ELF-1 (cell line): ENCODE data around the gene ITFG2.

ENCODE experiments used
- DNase-seq: peaks from one replicate; pipeline ENCODE4 v3.0.0-alpha.2; 2016; ENCODE audit warnings: low read depth, low spot score

Gene ITFG2

DNA sequence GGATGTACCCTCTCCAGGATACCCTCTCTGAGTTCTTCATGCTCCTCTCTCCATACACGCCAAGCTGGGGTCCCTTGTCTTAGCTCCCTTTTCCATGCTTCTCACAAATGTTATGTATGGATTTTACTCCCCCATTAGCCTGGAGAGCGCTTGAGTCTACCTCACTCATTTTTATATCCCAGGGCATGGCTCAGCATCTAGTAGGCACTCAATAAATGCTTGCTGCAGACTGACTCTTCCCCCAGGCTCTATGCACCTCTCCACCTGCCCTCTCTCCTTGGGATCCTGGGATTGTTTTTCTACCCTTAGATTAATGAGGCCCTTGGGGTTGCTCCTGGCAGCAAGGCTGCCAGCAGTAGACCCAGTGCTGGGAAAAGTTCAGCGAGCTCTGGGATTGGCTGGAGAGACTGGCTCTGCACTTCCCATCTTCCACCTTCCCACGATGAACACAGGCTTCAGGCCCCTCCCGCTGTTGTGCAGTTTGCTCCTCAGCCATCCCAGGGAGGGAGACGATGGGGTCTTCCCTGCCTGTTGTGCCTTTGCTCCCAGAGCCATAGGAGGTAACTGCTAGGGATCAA, 20.2 kb downstream of the ITFG2 start:
- no peak for DNase-seq

DNA sequence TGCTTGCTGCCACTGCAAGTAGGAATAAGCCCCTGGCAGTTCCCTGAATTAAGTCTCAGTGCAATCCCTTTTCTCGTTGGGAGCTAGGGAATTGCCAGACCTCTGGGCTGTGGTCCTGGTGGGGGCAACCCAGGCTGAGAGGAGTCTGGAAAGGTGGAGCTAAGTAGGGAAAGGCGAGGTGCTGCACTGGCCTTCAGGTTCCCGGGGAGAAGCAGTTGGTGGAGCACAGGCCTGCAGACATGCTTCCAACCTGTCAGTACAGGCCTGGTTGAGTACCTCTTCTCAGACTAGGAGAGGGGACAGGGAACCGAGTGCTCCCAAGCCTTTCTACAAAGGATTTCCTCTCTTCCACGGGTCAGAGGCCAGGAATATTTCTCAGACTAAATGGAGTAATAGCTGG, 20.9 kb downstream of the ITFG2 start:
- no peak for DNase-seq

DNA sequence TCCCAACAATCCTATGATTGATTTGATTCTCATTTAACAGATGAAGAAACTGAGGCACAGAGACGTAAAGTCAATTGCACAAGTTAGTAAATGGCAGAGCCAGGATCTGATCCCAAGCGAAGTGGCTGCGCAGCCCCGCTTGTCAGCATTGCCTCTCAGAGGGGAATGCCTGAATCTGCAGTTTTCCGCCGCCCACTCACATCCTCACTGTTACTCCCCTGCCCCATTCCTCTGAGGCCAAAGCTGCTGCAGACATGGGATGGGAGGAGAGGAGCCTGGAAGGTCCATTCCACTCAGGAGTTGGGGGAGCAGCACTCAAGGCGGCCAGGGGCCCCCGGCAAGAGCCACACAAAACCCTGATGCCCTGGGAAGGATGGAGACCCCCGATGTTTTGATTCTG, 21.3 kb downstream of the ITFG2 start:
- DNase-seq: no peak

DNA sequence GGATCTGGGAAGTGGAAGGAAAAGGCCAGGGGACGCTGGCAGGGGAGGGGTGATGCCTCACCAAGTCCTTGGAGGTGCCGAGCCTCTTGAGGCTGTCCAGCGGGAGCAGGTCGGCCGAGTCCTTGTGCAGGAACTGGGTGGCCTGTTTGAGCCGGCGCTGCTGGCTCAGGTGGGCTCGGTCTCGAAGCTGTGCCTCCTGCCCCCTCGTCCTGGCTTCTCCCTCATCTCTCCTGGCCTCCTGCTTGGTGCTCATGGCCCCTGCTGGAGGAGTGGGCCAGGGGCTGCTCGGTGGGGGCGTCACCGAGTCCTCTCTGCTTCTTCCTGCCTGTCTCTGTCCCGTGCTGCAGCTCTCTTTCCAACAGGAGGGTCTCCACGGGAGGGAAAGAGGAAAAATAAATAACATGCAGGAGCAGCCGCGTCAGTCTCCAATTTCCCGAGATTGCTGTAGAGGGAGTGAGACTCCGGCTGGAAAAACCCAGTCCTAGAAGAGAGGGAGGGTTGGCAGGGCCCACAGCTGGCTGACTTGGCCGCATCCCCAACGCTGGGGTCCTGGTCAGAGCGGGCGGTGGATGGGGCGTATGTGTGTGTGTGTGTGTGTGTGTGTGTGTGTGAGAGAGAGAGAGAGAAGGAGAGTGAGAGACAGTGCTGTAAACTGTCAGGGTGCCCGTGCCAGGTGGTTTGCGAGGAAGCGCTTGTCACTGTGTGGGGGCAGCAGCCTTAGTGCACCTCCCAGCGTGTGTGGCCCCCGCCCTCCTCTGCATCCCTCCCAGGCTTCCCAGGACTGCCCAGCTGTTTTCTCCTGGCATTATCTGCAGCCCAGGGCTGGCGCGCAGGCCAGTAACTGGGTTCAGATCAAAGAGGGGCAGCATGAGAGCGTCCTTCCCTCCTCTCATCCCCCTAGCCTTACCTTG, 22.4 kb downstream of the ITFG2 start, which contains the start of gene NRIP2:
Gene NRIP2, minus strand, starts transcription at position 455 of the 911 bp plus-strand sequence. Its CDS starts 52 bp downstream, at position 403.
- DNase-seq: peak; percentile 35

DNA sequence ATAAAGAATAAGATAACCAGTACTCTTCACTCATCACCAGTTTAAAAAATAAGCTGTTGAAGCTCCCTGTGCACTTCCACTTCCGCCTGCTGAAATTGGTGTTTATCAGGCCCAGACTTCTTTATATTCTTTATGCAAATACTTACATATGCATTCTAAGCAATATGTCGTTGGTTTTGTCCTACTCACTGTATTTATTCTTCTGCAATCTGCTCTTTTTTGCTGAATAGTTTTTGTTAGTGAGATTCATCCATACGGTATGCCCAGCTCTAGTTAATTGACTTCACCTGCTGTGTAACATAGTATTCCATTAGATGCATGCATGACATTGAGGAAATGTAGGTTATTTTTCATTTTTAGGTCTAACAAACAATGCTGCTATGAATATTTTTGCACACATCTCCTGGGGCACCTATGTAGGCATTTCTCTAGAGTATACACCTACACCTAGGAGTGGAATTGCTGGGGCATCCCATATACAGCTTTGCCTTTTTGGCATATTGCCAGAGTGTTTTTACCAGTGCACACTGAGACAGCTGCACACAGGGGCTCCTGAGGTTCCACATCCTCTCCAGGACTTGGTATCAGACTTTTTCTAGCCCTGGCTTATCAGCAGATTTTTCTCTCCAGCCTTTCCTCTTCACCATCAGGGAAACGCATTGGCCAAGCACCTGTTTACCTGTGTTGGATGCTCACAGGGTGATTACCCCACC, 23.4 kb downstream of the ITFG2 start:
- no peak for DNase-seq

DNA sequence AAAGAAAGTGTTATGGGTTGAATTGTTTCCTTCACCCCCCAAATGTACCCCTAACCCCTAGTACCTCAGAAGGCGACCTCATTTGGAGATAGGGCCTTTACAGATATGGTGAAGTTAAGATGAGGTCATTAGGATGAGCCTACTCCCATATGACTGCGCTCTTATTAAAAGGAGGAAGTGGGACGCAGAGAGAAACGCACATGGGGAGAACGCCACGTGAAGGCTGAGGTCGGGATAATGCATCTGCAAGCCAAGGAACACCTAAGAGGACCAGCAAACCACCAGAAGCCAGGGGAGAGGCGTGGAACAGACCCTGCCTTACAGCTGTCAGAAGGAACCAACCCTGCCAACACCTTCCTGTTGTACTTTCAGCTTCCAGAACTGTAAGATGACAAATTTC, 24.1 kb downstream of the ITFG2 start:
- no peak for DNase-seq

DNA sequence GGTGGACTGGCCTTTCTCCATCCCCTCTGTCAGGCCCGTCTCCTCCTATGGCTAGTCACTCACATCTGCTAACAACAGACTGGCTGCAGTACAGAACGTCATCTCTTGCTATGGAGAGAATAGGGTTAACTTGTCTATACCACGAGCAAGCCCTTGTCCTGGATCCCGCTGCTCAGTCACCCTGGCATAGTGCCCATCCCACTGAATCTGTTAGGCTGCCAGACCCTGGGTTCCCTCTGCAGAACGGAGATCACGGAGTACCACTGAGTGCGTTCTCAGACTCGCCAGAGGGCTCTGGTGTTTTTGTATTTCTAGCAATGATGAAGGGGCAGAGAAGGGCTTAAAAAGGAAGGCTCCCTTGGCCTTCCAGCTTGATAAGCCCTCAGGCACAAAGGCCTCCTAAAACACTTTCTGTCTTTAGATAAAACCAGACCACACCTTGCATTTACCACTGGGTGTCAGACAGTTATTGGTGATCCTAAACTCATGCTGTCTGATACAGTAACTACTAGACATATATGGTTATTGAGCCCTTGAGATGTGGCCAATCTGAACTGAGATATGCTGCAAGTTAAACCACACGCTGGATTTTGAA, 28.7 kb downstream of the ITFG2 start:
- DNase-seq: no peak

DNA sequence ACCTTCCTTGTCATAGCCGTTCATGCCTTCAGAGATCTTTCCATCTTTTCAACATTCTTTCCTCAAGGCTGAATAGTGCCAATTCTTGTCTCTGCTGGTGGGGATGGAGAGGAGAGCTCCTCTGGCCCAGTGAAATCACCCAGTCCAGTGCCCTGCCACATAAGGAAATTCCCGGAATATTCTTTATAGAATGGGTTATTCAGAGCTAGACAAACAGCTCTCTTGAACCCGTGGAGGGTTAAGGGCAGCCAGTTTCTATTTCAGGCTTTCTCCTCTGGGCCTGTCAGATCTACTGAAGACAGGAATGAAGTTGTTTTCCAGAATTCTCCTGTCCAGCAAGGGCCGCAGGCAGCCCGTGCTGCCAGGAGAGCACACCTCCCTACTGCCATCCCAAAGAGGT, 30.5 kb downstream of the ITFG2 start:
- no peak for DNase-seq

DNA sequence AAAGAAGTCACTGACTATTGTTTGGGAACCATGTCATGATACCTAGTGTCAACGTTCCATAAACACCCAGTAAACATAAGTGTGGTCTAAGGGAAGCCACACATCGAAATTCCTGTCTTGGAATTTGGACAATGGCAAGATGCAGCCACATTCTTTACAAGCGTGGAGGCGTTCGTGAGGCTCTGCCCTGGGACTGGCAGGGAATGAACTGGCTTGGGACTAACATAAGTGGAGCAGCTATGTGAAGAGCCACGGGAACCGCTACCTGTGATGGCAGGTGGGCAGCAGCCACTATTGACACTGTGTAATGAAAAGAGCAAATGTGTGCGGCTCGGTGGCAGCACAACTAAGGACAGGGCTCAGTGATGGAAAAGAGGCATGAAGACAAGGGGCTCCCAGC, 32.3 kb downstream of the ITFG2 start:
- DNase-seq: no peak

DNA sequence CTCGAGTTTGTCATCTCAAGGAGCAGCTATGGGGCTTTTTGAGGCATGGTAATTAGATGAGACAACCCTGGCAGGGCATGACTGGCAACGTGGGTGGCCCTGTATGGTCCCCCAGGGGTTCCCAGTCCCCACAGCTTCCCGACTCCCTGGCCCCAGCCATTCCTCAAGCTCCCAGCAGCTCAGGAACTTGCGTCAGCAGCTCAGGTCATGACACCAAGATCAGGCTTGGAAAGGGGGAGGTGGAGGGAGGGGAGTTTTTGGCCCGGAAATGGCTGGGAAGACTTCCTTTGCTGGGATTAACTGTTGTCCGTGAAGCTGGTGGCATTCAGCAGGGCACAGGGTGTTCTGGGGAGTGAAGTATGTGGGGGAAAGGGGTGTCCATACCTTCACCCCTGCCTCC, 32.8 kb downstream of the ITFG2 start:
- DNase-seq: peak; percentile 34

DNA sequence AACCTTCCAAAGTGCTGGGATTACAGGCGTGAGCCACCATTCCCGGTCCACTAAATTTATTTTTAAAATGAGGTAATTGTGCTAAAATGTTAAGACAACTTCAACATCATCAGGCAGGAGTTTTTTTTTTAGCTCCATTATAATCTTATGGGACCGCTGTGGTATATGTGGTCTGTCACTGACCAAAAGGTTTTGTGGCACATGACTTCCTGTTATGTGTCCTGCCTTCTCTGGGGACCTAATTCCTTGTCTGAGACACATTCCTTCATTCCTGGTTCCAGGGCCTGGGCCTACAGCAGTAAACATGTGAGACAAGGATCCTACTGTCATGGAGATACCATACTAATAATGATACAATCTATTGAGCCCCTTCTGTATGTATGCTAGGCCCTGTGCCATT, 39.5 kb downstream of the ITFG2 start:
- DNase-seq: no peak

DNA sequence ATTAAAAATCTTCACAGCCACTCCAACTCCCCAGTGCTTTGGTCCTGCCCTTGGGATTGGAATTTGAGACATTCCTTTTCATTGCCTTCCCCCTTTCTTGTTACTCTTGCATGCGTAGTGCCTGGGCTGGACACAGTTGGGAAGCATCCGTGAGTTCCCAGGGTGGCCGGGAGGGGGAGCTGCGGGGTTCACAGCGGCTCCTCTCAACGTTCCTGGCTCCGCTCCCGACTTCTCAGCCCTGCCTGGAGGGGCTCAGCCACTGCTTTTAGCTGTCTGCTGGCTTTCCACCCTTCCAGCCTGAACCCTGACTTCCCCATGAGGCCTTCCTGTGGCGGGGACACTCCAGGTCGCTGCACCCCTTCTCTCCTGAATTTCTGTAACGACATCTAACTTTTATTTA, 41.2 kb downstream of the ITFG2 start:
- DNase-seq: peak; percentile 98

DNA sequence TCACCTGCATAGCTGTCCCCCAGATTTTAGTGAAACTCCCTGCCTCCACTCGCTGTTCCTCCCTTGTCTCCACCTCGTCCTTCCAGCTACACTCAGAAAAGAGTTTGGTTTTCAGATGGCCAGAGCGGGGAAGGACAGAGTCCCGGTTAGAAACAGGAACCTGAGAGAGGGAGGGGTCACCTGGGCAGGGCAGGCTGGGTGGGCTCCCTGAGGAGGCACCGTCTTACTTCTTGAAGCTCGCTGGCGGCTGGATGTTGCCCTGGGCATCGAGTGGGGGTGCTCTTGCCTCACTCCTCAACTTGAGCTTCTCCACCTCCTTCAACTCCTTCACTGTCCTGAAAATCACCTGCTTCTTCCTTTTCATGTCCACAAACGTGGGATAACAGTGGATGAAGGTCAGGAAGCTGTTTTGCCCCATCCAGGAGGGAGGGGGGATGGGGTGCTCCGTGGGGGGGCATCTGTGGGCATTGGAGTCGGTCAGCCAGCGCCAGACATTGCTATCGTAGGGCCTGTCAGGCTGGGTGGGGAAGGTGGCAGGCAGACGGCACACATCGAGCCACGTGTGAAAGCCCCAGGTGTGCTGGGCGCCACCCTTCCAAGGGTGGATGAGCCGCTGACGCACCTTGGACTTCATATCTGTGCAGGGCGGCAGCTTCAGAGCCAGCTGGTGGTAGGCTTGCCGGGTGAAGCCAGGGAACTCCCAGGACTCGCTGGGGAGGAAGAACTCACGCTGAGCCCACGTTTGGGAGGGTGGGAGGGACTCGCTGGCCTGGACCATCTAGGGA, 42.4 kb downstream of the ITFG2 start:
- DNase-seq: no peak

DNA sequence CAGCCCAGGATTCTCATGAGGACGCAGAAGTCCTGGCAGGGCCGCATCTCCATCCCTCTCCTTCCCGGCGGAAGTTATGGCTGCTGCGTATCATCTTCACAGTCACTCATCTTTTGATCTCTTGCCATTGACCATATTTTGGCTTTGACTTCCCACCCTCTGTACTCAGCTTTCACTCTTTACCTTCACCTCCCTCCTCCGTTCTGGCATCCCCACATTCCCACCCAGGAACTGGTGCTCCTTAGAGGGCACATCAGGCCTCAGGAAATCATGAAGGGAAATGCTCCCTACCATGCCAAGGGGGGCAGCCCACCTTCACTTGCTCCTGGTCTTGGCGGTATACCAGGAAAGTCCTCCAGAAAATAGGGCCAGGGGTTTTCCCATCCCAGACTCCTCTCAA, 43.1 kb downstream of the ITFG2 start:
- no peak for DNase-seq

DNA sequence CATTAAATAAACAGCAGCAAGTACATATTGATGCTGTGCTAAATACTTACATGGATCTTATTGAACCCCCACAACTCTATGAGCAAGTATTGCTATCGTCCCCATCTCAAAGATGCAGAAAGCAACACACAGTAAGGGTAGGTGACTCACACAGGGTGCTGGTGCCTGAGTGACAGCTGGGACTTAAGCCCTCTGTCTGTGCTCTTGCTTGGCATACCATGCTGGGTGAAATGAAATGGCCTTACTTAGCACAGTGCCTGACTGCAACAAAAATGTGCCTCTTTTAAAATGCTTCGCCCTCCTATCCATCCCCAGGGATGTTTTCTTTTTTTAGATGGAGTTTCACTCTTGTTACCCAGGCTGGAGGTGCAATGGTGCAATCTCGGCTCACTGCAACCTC, 43.6 kb downstream of the ITFG2 start:
- no peak for DNase-seq

DNA sequence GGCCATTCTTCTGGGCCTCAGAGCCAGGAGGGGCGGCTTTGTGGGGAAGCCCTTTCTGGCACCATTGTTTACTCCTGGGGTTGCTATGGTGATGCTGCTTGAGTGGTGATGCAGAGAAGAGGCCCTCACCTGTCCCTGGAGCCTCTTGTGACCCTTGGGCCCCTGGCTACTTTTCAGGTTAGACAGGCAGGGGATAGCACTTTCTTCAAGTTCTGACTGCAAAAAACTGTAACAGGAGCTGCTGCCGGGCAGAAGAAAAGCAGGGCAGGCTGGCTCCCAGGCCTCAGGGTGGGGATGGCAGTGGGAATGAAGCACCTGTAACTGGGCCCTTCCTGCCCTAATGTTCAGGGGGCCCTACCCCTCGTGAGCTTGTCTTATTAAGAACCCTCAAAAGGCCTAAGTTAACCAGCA, 44.6 kb downstream of the ITFG2 start, which contains the start of gene TEX52:
Gene TEX52, minus strand, starts transcription at position 19 of the 411 bp plus-strand sequence. Its CDS starts 13 bp downstream, at position 6.
- DNase-seq: peak; percentile 68

DNA sequence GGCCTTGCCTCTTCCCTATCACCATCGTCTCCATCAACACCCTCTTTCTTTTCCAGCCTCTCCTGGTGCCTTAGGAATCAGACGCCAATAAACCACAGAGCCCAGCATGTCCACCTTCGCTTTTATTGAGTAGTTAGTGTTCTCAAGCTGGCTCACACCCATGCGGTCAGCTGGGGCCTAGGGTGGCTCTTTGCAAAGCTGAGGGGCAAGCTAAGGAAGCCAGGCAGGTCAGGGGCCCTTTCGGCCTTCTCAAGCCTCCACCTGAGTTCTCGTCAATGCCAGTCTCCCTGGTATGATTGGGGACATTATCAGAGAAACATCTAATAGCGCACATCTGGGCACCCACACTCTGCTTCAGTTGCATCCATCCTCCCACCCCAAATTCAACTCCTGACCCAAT, 45.1 kb downstream of the ITFG2 start:
- no peak for DNase-seq

DNA sequence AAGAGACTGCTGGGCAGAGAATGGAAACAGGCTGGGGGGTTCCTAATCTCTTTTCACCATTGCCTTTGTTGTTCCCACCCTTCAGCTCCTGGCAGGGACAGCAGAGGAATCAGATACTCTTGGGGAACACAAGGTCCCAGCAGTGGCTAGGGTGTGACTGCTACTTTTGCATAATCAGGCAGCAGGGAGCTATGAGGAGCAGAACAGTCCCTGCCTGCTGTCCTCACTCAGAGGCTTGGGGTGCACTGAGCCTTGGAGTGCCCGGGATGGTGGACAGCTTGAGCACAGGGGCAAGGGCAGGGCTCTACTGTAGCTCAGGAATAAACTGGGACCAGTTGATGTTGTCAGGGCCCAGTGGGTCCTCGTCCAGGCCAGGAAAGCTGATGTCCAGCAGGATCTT, 45.9 kb downstream of the ITFG2 start:
- no peak for DNase-seq

DNA sequence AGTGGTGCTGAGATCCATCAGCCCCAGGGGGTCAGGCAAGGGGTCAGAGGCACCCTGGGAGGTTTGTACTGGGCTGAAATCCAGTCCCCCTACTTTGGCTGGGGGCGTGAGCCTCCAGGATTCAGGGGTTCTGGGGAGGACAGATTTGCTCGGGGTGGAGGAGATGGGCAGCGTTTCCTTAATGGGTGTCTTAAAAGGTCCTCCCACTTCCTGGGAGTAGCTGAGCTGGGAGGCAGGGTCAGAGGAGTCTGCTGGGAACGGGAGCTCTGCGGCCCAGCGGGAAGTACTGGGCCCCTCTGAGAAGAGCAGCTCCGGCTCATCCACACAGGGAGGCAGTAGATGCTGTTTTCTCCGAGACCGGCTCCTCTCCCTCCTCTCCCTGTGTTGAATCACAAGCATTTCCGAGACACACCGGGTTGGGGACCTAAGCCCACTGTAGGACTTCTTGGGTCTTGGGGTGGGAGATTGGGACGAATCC, 46.5 kb downstream of the ITFG2 start:
- no peak for DNase-seq

DNA sequence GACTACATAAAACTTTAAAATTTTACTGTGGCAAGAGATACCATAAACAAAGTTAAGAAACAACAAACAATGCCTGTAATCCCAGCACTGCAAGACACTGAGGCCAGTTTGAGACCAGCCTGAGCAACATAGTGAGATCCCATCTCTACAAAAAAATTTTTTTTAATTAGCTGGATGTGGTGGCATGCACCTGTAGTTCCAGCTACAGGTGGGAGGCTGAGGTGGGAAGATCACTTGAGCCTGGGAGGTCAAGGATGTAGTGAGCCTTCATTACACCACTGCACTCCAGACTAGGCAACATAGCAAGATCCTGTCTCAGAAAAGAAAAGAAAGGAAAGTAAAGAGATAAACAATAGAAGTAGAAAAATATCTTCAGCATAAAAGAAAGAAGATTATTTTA, 47.7 kb downstream of the ITFG2 start:
- no peak for DNase-seq

DNA sequence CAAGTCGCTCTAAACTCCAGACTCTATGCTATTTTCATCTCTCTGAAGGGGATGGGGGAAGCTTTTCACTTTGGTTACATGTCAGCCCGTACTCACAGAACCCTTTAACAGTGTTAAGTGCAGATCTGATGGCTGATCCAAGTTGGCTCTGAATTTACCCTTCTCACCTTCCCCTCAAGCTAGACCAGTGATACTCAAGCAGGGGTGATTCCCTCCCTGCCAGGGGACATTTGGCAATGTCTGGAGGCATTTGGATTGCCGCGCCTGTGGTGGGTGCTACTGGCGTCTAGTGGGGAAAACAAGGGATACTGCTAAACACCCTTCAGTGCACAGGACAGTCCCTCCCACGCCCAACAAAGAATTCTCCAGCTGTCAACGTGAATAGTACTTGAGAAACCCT, 50.4 kb downstream of the ITFG2 start:
- DNase-seq: no peak
